Vagina (tissue), 2 donors: ENCODE measurements around the gene SMIM29. TPM values are rescaled to one million over a fixed set of nuclear protein-coding genes. Genes with fewer than 3 reads are reported as not detected.

Source experiments
- DNase-seq, 2 donors: peaks; one replicate each; pipeline ENCODE4 v3.0.0-alpha.2; 2017; ENCODE audit errors: extremely low spot score in 2 of 2
- H3K27ac ChIP-seq: fragments of 200-600 bp; sonication (generic); one replicate; pipeline ENCODE4 v1.5.1; 2019
- H3K27me3 ChIP-seq: fragments of 200-600 bp; sonication (generic); one replicate; pipeline ENCODE4 v1.5.1; 2019
- H3K36me3 ChIP-seq, 2 donors: fragments of 200-600 bp; sonication (generic); one replicate each; pipeline ENCODE4 v1.5.1; 2017 to 2019
- H3K4me1 ChIP-seq: fragments of 200-600 bp; sonication (generic); one replicate; pipeline ENCODE4 v1.5.1; 2019
- H3K4me3 ChIP-seq, 2 donors: fragments of 200-600 bp; sonication (generic); 1 replicate in 1 of 2; 2 replicates in 1 of 2; pipeline ENCODE4 v1.5.1; 2016 to 2019
- H3K9me3 ChIP-seq: fragments of 200-600 bp; sonication (generic); one replicate; pipeline ENCODE4 v1.5.1; 2019
- CTCF ChIP-seq, 3 experiments: fragments of 450-650 bp in 2 of 3; fragments of 200-600 bp in 1 of 3; sonication (generic) in 1 of 3; IDR thresholded peaks; one replicate each; pipeline ENCODE4 v1.5.1; 2017 to 2019; ENCODE audit warnings: antibody characterized with exemption in 3 of 3, mild to moderate bottlenecking in 2 of 3, moderate library complexity in 2 of 3
- POLR2A ChIP-seq, 2 donors: fragments of 450-650 bp; IDR thresholded peaks; one replicate each; pipeline ENCODE4 v1.6.1; 2017; ENCODE audit warnings: antibody characterized with exemption in 2 of 2, mild to moderate bottlenecking in 2 of 2, moderate library complexity in 2 of 2
- POLR2AphosphoS5 ChIP-seq, 2 donors: sonication (generic); formaldehyde crosslinking; IDR thresholded peaks; one replicate each; pipeline ENCODE4 v1.9.0; 2017; ENCODE audit warnings: antibody characterized with exemption in 2 of 2, mild to moderate bottlenecking in 2 of 2, low read depth in 1 of 2; ENCODE audit not compliant: insufficient read depth in 1 of 2
- intact Hi-C: fragments of 100-400 bp; cut with DNase I; formaldehyde crosslinking; loops from one replicate; pipeline ENCODE4 v1.15.1; 2023
- total RNA-seq: library from RNA; depleted of rRNA; stranded (reverse); fragments of >200 nt; gene quantifications from one replicate; pipeline ENCODE4 v1.2.3, GENCODE V29; 2016

The SMIM29 gene
- total RNA-seq, result 22.3 TPM

- peak within 1 kb of the TSS; percentile 75 to 96 for H3K4me3 ChIP-seq
- peak within 1 kb of the TSS; percentile 99 for H3K27ac ChIP-seq
- no peaks in the 10 kb centered on the region for H3K9me3 ChIP-seq
- H3K36me3 ChIP-seq, result no peaks in the 10 kb centered on the region
- TF ChIP-seq CTCF (IDR thresholded peaks at IDR 0.05), result peak; percentile 79 to 97 (median 94)
- peak in 1 of 2 donors; percentile 79 for TF ChIP-seq POLR2A (IDR thresholded peaks at IDR 0.05)
- peak; percentile 94 to 97 for TF ChIP-seq POLR2AphosphoS5 (IDR thresholded peaks at IDR 0.05; ENCODE audit: insufficient read depth in 1 of 2, low read depth in 1 of 2)
- H3K27me3 ChIP-seq, result no peaks in the 10 kb centered on the region
- intact Hi-C loops, result loop anchor here (5.0 kb wide), 2 partner anchors 143 to 163 kb away; partner anchors contain the start of gene NUDT3
- H3K4me1 ChIP-seq, result peaks cover 43% of the 10 kb centered on the region
- DNase-seq, result peak in 1 of 2 donors; percentile 97
Observed at GRCh38 chr6:34248727-34249468, at the start of gene SMIM29. Gene SMIM29, minus strand, starts transcription at chr6:34249006. Its CDS starts 1,215 bp downstream, at chr6:34247791.

GRCh38 chr6:34295721-34296120 is 46.9 kb upstream of the SMIM29 start:
- intact Hi-C loops, result no loop called here
- Histone ChIP-seq H3K9me3 (no peaks in the 10 kb centered on the region), H3K4me1 (no peaks in the 10 kb centered on the region), H3K36me3 (peaks cover 0 to 35% of the 10 kb centered on the region in 2 donors), H3K4me3 (no peak overlapping the region), H3K27ac (no peak overlapping the region), H3K27me3 (no peaks in the 10 kb centered on the region)
- no peak for TF ChIP-seq POLR2A (IDR thresholded peaks at IDR 0.05)
- no peak for TF ChIP-seq POLR2AphosphoS5 (IDR thresholded peaks at IDR 0.05; ENCODE audit: insufficient read depth in 1 of 2, low read depth in 1 of 2)
- TF ChIP-seq CTCF (IDR thresholded peaks at IDR 0.05), result no peak
- no peak for DNase-seq

DNA sequence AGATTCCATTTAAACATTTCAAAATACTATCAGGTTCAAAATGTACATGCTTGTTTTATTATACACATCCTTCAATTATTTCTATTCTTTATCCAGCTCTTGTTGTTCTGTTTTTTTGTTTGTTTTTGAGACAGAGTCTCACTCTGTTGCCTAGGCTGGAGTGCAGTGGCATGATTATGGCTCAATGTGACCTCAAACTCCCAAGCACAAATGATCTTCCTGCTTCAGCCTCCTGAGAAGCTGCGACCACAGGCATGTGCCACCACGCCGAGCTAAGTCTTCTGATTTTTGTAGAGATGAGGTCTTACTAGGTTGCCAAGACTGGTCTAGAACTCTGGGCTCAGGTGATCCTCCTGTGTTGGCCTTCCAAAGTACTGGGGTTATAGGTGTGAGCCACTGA is 44.1 kb upstream of the SMIM29 start:
- no peak for DNase-seq
- Histone ChIP-seq H3K4me1 (no peaks in the 10 kb centered on the region), H3K9me3 (no peaks in the 10 kb centered on the region), H3K4me3 (no peak overlapping the region), H3K36me3 (peaks cover 0 to 40% of the 10 kb centered on the region in 2 donors), H3K27me3 (no peaks in the 10 kb centered on the region), H3K27ac (no peak overlapping the region)
- TF ChIP-seq POLR2A (IDR thresholded peaks at IDR 0.05), result no peak
- TF ChIP-seq POLR2AphosphoS5 (IDR thresholded peaks at IDR 0.05; ENCODE audit: insufficient read depth in 1 of 2, low read depth in 1 of 2), result no peak
- no peak for TF ChIP-seq CTCF (IDR thresholded peaks at IDR 0.05)
- intact Hi-C loops, result no loop called here

- H3K27me3 ChIP-seq, result no peaks in the 10 kb centered on the region
- intact Hi-C loops, result no loop called here
- H3K36me3 ChIP-seq, result peaks cover 0 to 27% of the 10 kb centered on the region in 2 donors
- H3K4me1 ChIP-seq, result no peaks in the 10 kb centered on the region
- TF ChIP-seq POLR2AphosphoS5 (IDR thresholded peaks at IDR 0.05; ENCODE audit: insufficient read depth in 1 of 2, low read depth in 1 of 2) (no peak), CTCF (IDR thresholded peaks at IDR 0.05) (no peak), POLR2A (IDR thresholded peaks at IDR 0.05) (no peak)
- H3K27ac ChIP-seq, result no peak overlapping the region
- no peaks in the 10 kb centered on the region for H3K9me3 ChIP-seq
- H3K4me3 ChIP-seq, result no peak overlapping the region
- no peak for DNase-seq
Observed at GRCh38 chr6:34289137-34289536, 40.3 kb upstream of the SMIM29 start.

DNA sequence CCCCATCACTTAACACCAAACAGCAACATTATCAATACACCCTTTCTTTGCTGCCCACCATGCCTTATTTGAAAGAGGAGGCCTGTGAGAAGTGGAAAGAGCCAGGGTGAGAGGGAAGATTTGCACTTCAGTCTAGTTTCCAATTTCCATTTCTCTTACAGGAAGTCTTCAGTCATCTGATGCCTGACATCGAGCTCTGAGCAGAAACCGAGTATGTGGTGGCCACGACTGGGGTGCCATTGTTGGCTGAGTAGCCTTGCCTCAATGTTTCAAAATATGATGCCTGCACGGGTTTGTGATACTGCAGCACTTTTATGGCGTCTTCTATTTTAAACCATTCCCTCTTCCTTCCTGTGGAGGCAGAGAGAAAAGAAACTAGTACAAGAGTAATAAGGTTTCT is 39.8 kb upstream of the SMIM29 start:
- intact Hi-C loops, result no loop called here
- peaks cover 0 to 22% of the 10 kb centered on the region in 2 donors for H3K36me3 ChIP-seq

More for the DNA sequence above, 39.8 kb upstream of the SMIM29 start:
- Histone ChIP-seq H3K4me3 (no peak overlapping the region), H3K27me3 (no peaks in the 10 kb centered on the region), H3K9me3 (no peaks in the 10 kb centered on the region), H3K27ac (no peak overlapping the region), H3K4me1 (no peaks in the 10 kb centered on the region)
- TF ChIP-seq POLR2A (IDR thresholded peaks at IDR 0.05), result no peak
- no peak for TF ChIP-seq POLR2AphosphoS5 (IDR thresholded peaks at IDR 0.05; ENCODE audit: insufficient read depth in 1 of 2, low read depth in 1 of 2)
- no peak for TF ChIP-seq CTCF (IDR thresholded peaks at IDR 0.05)
- DNase-seq, result no peak
